ENCODE data around the gene PHPT1.

- TF ChIP-seq CTCF (conservative IDR thresholded peaks at IDR 0.05; ENCODE audit: low read depth, low read length): no peak
- TF ChIP-seq EZH2 (IDR thresholded peaks at IDR 0.05; ENCODE audit: borderline replicate concordance, low read depth, low read length, poor library complexity, severe bottlenecking): no peak
These were observed 10.6 kb upstream of the PHPT1 start for GRCh38 chr9:136838314-136839228.
